GM03348 (cell line): Measurements from ENCODE around the gene RALB.

ENCODE experiments used
- DNase-seq: peaks from one replicate; pipeline ENCODE4 v3.0.0; 2012; ENCODE audit warnings: low spot score

RALB gene, protein sequence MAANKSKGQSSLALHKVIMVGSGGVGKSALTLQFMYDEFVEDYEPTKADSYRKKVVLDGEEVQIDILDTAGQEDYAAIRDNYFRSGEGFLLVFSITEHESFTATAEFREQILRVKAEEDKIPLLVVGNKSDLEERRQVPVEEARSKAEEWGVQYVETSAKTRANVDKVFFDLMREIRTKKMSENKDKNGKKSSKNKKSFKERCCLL

DNA sequence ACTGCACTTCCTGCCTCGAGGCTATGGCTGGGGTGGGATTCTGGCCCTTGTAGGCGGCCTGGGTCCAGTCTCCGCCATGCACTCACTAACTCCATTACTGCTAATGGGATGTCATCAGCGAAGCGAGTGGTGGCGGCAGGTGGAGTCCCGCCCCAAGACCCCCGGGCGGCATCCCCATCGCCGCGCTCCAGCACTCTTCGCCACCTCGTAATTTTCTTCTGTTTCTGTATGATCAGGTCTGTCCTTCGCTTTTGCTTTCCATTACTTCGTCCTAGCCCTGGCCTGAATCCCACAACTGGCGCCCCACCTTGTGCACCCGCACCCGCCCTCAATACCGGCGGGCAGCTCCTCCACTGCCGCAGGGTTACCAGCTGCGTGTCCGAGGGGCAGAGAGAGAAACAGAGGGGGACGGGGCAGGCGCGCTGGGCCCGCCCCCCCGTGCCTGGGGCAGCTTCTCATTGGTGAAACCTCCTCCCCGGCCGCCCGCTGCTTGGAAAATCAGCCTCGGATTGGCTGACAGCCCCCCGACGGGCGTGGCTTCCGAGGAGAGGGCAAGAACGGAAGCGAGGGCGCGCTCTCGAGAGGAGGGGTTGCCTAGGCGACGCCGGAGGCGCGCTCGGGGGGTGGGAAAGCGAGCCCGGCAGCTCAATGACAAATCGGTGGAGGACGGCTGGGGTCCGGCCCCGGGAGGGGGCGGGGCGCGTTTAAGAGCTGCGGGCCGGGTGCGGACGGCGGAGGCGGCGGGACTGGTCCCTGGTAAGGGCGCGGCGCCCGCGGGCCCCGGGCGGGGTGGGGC is at the start of gene RALB:
Gene RALB (plus strand): TSS at position 628 of the 796 bp plus-strand sequence. CDS start 25,813 bp downstream, outside the sequence.
- DNase-seq, result peak; percentile 100

- no peak for DNase-seq
Measured at GRCh38 chr2:120203251-120204021, 49.2 kb upstream of the RALB start.

- no peak for DNase-seq
Measured at GRCh38 chr2:120204022-120204405, 48.6 kb upstream of the RALB start.

DNA sequence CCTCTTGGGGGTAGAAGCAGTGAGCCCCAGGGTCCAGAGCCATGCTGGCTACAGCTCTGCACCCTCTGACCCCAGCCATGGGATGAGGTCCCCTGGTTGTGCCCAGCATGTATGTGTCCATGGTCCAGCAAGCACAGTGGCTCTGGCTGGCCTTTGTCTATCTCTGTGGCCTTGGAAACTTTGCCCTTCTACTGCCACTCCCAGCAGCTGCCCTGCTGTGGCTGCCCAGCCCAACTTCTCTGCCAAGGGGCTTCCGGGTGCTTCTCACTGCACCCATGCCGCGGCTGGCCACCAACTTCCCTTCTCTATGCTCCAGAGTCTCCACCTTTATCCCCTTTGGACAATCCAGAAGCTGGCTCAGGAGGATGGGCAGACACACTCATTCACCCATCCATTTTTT is 48.2 kb upstream of the RALB start:
- DNase-seq, result no peak

DNA sequence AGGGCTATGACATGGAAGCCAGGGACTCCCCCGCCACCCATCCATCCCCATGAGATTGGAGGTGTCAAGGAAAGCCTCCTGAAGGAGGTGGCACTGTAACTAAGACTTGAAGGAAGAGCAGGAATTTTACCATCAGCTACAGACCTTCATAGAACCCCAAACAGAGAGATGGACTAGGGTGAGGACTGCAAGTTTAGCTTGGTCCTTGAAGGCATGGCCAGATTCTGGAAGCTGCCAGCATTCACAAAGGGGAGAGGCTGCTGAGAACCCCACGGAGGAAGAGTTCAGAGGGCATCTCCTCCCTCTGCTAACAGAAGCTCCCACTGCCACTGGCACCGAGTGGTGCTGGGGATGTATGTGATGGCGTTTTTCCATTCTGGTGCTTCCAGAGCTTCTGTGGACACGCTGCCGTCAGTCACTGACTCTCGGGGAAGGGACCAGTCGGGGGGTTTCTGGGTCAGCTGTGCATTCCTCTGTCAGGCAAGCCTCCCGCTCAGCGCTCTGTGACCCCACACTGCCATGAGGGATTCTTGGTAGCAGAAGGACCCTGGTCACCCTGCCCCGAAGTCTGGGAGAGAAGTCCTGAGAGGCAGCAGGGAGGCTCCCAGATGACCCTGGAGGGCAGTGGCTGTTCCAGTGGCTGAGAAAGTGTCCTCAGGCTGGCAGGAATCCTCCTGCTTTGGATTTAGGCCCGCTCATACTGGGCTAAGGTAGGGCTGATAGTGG is 47.5 kb upstream of the RALB start:
- no peak for DNase-seq

DNA sequence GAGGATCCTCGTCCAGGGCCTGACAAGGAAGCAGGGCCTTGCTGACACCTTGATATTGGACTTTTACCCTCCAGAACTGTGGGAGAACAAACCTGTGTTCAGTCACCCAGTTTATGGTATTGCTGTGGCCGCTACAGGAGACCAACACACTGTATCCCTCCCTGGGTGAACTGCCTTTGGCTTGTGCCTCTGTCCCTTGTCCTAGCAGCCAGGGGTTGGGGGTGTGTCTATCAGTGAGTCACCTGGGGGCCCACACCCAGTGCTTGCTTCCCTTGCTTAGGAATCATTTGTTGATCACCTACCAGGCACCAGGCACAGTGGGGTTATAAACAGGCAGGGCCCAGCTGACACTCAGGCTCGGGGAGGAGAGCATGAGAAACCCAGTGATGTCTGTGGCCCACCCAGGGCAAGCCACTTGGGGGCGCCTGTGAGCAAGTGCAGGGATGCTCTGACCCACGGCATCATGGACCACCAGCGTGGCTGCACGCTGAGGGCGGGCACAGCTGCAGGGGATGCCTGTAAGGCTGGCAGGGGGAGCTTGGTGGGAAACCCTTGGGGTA is 46.5 kb upstream of the RALB start:
- DNase-seq, result peak; percentile 40

GRCh38 chr2:120208381-120209353 is 44.0 kb upstream of the RALB start:
- no peak for DNase-seq

DNA sequence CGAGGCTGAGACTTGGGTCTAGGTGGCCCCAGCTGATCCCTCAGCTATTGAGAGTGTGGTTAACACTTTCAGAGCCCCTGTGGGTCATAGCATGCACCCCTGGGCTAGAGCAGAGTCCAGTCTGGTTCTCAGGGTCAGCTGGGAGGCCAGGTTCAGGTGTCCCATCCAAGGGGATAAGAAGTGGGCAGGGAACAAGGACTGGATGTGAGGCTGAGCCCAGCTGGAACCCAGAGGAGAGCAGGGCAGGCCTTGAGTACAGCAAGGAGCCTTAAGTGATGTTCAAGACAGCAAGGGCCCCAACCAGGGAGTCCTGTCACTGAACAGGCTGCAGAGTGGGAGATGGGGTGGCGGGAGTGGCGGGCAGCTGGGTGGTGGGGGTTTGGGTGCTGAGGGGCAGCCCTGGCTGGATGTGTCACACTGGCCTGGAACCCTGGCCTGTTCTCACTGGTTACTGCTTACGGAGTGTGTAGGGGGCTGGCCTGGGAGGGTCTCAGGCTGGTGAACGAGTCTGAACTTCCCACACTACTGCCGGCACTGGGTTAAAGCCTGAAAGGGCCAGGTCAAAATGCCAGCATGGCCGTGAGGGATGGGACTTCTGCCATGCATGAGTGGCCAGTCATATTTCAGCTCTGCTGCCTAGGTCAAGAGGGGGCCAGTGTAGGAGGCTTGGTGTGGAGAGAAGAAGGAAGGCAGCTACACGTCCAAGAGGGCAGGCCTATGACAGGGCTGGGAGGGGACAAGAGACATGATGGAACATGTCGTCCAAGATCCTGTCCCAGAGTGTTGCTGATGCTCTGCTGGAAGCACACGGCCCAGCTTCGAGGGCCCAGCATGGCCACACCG is 43.0 kb upstream of the RALB start:
- DNase-seq, result no peak

GRCh38 chr2:120210270-120210693 is 42.4 kb upstream of the RALB start:
- DNase-seq, result no peak

- no peak for DNase-seq
Measured at GRCh38 chr2:120218181-120218580, 34.5 kb upstream of the RALB start.

DNA sequence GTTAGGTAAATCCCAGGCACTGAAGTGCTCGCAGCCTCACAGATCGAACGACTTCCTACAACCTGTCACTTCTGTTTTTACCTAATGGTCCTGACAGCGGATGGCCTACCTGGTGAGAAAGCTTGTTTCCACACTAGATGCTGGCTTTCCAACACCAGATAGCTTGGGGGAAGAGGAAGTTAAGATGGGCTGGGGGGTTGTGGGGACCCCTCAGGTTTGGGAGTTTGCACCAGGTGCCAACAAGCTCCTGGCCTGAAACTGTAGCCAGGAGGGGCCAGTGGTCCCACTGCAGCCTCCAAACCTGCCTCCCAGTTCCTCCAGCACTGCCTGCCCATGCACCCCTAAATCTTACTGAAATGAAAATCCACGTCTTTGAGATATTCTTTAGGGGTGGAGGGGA is 33.4 kb upstream of the RALB start:
- DNase-seq, result no peak

DNA sequence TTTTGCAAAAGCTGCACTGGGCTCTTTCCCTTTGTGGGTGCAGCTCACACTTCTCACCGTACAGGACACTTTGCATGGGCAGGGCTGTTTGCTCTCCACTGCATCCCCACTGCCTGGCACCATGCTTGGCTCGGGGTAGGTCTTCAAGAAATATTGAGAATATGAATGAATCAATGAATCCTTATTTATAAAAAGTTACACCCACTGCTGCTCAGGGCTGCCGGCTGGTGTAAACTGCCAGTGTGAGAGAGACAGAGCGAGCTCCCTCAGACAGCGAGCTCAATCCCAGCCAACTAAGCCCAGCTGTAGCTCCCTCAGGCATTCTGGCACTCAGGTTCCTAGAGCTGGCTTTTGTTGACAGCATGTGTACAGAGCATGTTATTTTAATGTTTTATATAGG is 32.9 kb upstream of the RALB start:
- no peak for DNase-seq

- DNase-seq, result no peak
Measured at GRCh38 chr2:120220756-120221155, 31.9 kb upstream of the RALB start.

- DNase-seq, result no peak
Measured at GRCh38 chr2:120221616-120222015, 31.0 kb upstream of the RALB start.

DNA sequence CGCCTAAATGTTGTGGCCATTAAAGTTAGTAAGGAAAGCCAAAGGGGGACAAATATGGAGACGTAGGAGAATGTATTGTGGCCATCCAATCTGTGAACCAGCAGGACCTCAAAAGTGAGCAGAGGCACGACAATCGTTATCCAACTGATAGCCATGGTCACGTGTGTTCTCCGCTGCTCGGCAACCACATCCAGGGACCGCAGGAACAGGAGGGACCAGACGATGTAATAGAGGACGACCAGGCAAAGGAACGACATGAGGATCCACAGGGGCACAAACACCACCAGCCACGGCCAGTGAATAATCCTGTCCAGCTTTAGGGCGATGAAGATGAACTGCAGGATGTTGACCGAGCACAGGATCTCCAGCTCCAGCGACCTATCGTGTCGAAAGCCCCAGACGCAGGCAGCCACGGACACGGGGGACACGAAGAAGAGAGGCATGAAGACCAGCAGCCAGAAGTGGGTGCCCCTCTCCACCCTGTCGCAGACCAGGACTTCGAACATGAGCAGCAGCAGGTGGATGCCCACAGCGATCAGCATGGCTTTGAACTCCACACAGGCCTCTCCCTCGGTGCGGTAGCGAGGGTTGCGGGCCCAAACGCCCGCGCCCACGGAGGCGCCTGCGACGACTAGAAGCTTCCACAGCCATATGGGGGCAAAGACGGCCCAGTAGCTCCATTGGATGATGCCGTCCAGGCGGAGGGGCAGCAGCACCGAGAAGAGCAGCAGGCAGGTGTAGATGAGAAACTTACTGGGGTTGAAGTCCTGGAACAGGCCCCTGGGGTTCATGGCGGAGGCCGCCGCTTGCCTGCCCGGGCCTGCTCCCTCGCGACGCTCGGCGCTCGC is 30.2 kb upstream of the RALB start:
- no peak for DNase-seq

DNA sequence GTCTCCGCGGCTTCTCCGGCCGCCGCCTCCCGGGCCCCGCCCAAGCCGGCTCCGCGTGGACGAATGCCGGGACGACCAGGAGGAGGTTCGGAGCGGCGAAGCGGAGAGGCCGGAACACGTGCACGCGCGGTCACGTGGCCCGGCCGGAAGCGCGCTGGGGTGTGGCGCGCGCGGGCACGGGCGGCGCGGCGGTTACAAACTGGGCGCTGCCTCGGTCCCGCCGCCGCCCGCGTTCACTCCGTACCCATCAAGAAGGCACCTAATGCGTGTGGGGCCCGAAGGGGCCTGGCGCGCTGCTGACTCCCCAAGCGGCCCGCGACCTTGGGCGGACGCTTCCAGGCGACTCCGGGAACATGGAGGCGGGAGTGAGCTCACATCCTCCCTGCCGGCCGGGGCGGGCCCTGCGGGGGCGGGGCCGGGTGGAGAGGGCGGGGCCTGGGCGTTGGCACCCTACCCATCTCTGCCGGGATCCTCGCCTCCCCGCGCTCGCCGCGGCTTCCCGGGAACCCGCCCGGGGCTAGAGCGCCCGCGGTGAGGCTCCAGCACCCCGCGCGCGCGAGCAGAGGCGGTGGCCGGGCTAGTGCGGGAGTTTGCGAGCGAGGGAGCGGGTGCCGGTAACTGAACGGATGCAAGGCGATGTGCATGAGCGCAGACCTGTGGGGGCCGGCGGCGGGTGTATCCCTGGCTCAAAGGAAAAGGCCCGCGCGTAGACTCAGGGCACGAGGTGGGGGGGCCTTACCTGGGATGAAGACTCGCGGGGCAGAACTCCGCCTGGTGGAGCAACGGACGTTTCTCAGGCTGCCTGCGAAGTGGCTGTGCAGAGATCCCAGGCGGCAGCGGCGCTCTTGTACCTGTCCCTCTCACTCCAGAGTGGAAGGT is 29.4 kb upstream of the RALB start, which contains the start of gene TMEM185B:
Gene TMEM185B (minus strand): TSS at position 367 of the 879 bp plus-strand sequence. CDS start 424 bp downstream, outside the sequence.
- peak; percentile 99 for DNase-seq

DNA sequence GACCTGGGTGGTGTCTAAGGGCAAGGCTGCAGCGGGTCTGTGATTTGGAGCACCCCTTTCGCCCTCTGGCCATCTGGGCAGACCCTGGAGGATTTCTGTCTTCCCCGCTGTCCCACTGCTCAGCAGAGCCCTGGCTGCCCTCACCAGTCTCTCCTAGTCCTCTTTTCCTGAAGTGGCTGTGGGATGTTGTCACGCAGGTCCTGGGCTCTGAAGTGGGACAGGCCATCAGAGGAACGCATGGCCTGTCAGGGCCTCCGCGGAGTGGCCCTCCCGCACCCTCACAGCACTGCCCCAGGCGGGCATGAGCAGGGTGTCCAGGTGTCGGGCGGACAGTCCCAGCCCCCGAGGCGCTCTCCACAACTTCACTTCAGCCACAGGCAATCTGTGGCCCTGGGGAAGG is 28.4 kb upstream of the RALB start:
- no peak for DNase-seq
